GM13977 (cell line): ENCODE results near the gene WDR27.
"Not testable (repeated sequence)": the region's sequence is repeated elsewhere in the genome, so short reads cannot be mapped to it uniquely, and the experiment has no call there.

Source experiments
- DNase-seq: peaks from one replicate; pipeline ENCODE4 v3.0.0; 2012; ENCODE audit warnings: low spot score
- in situ Hi-C: fragments of 300-500 bp; cut with MboI; formaldehyde crosslinking; loops from one replicate; pipeline ENCODE4 v1.12.0; 2022; ENCODE audit warnings: low sequenced_read_pairs, low pct_unique_long_range_greater_than_20kb, mixed read lengths, inconsistent platforms; ENCODE audit not compliant: unreplicated experiment
- TF ChIP-seq, protein P1 (sequence below): IDR thresholded peaks from 2 replicates; pipeline ENCODE4 v1.5.1; 2012; ENCODE audit warnings: mild to moderate bottlenecking, control low read depth; ENCODE audit not compliant: insufficient read depth; ENCODE audit errors: extremely low read depth, missing control alignments

The WDR27 gene

DNA sequence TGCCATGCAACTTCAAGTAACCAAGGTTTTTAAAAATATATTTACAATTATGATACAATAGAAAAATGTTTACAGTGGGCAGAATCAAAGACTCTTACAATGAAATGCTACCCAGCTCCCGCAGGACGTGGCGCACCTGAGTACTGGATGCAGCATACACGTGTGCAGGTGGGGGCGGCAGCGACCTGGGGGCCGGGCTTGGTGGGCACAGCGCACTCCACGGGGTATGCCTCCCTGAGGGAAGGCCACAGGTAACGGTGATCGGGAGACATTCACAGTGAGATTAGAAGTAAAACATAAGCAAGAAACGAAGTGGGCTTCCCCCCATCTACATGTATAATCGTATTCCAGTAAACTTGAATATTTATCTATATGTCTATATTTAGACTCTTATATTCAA lies 54.2 kb downstream of the WDR27 start:
- in situ Hi-C loops = no loop called here
- TF ChIP-seq, protein P1, sequence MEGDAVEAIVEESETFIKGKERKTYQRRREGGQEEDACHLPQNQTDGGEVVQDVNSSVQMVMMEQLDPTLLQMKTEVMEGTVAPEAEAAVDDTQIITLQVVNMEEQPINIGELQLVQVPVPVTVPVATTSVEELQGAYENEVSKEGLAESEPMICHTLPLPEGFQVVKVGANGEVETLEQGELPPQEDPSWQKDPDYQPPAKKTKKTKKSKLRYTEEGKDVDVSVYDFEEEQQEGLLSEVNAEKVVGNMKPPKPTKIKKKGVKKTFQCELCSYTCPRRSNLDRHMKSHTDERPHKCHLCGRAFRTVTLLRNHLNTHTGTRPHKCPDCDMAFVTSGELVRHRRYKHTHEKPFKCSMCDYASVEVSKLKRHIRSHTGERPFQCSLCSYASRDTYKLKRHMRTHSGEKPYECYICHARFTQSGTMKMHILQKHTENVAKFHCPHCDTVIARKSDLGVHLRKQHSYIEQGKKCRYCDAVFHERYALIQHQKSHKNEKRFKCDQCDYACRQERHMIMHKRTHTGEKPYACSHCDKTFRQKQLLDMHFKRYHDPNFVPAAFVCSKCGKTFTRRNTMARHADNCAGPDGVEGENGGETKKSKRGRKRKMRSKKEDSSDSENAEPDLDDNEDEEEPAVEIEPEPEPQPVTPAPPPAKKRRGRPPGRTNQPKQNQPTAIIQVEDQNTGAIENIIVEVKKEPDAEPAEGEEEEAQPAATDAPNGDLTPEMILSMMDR = no peak
- DNase-seq = no peak

DNA sequence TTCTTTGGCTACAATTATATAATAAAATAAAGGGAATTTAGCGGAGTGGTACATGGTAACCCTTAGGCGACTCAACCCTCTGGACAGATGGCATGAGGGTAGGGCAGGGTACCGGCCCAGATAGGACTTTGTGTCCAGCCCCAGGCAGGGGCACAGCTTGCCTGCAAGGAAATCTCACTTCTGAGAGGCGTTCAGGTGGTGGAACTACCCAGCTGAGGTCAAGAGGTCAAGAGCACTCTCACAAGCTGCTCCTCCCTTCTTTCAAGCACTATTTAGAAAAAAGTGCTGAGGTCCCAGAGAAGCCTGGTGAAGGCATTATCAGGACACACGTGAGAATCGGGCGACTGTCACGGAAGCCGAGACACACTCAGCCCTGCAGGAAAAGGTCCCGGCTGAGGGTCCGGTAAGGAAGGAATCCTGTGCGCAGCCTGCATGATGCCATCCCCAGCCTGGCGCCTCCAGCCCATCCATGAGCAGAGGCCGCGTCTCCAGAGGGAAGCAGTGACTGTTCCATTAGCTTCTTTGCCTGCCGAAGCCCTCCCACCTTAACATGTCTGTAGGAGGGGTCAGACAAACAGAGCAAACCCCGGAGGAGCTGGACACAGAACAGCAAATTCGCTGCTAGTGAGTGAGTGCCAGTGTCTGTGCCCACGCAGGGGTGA lies 54.8 kb downstream of the WDR27 start:
- no peak for DNase-seq
- in situ Hi-C loops = no loop called here
- TF ChIP-seq, protein P1 = no peak

DNA sequence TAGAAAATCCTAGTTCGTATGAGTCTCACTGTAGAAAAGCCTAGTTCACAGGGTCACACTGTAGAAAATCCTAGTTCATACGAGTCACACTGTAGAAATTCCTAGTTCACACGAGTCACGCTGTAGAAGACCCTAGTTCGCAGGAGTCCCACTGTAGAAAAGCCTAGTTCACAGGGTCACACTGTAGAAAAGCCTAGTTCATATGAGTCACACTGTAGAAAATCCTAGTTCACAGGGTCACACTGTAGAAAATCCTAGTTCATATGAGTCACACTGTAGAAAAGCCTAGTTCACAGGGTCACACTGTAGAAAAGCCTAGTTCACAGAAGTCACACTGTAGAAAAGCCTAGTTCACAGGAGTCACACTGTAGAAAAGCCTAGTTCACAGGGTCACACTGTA lies 56.4 kb downstream of the WDR27 start:
- in situ Hi-C loops, DNase-seq: not testable (repeated sequence)

DNA sequence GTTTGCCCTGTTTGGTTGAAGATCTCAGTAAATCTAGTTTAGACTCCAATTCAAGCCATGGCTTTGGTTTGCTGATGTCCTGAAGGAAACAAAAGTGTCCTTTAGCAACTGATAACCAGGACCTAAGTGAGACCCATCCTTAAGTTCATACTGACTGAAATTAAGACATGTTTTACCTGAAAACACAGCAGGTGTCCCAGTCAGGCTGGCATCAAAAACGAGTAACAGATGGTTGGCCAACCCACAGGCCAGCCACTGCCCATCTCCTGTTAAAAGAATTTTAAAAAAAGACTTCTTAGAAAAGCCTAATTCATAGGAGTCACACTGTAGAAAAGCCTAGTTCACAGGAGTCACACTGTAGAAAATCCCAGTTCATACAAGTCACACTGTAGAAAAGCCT lies 58.3 kb downstream of the WDR27 start:
- DNase-seq = no peak
- TF ChIP-seq, protein P1 = no peak
- in situ Hi-C loops = no loop called here

DNA sequence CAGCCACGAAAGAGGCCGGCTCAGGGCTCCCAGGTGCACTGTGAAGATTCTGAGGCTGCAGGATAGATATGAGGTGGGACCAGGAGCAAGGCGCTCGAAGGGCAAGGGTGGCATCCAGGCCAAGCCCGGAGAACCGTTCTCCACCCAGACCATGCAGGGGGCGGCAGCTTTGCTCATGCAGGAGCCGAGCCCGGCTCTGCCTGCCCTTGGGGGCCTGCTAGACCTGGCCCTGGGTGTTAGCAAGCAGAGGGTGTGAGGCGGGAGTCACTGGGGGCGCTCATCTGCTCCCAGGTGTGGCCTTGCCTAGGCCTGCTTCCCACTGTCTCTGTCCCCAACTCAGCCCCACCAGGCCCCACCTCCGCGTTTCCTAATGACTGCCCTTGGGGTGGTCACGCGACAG lies 59.4 kb downstream of the WDR27 start:
- TF ChIP-seq, protein P1 = no peak
- in situ Hi-C loops = no loop called here
- DNase-seq = no peak

DNA sequence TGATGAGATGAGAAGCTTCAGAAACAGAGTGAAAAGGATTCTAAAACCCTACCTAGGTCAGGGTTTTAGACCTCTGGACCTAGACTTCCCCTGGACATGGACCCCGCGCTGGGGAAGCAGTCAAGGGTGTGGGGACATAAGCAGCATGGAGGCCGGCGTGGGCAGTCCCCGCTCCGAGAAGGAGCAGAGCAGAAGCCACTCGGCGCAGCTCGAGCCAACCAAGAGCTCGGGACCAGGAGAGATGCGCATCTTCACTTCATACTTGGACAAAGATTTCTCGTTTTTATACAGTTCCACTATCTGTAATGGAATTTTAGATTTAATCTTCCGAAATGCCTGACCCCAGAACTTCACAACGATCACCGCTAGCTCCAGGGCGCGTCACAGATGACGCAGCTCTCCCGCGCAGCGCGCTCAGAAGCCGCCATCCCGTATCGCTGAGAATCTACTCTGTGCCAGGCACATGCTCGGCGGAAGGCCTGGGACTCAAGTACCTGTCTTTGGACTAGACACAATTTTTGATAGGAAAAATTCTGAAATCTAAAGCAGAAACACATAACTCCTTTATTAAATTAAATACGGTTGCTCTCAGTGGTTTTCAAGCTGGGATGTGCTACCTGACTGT lies 60.3 kb downstream of the WDR27 start:
- TF ChIP-seq, protein P1 = no peak
- in situ Hi-C loops = no loop called here
- no peak for DNase-seq

DNA sequence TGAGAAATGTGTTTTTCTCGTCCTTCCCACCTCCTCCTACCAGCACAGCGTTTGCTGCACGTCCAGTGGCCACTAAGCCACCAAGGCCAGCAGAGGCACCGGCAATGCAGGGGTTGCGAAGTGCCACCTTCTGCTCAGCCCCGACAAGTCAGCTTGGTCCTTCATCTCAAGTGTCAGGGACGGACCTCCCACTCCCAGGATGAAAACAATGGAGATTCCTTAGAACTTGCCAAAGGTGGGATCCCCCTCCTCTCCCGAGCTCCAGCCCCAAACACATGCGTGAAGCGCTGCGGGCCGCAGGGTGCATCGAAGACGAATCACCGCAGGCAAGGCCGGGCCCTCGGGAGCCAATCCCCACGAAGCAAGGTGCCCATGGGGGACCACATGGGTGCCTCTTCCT lies 60.8 kb downstream of the WDR27 start:
- TF ChIP-seq, protein P1 = no peak
- in situ Hi-C loops = no loop called here
- no peak for DNase-seq
